Measurements from ENCODE around the gene POLR2M. TPM values are rescaled to one million over a fixed set of nuclear protein-coding genes. Genes with fewer than 3 reads are reported as not detected.

The POLR2M gene
- total and polyA plus RNA-seq, 4 donors = 7.8 to 230 (median 43.6) TPM

- no peak for DNase-seq (ENCODE audit: low spot score)
- no peaks in the 10 kb centered on the region for H3K9me3 ChIP-seq (ENCODE audit: control insufficient read depth in 4 of 4, low read length in 3 of 4)
- WGBS = 98% methylated on average over 1 of the region's 1 CpG
- H3K36me3 ChIP-seq (ENCODE audit: control insufficient read depth in 4 of 4, insufficient read depth in 3 of 4, low read depth in 1 of 4, low read length in 3 of 4) = no peaks in the 10 kb centered on the region
- no peak overlapping the region for H3K9ac ChIP-seq (ENCODE audit: low read depth in 1 of 2, low read length in 2 of 2)
- H3K4me1 ChIP-seq (ENCODE audit: control insufficient read depth in 4 of 4, insufficient read depth in 4 of 4, low read length in 3 of 4) = no peaks in the 10 kb centered on the region
- H3K27ac ChIP-seq (ENCODE audit: low read depth in 1 of 2, low read length in 2 of 2) = no peak overlapping the region
- no peak for TF ChIP-seq FOXA2 (IDR thresholded peaks at IDR 0.05)
- TF ChIP-seq HNF4A (conservative IDR thresholded peaks at IDR 0.05) = no peak
- no peak for TF ChIP-seq SP1 (IDR thresholded peaks at IDR 0.05)
- TF ChIP-seq, protein P1, sequence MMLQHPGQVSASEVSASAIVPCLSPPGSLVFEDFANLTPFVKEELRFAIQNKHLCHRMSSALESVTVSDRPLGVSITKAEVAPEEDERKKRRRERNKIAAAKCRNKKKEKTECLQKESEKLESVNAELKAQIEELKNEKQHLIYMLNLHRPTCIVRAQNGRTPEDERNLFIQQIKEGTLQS (IDR thresholded peaks at IDR 0.05) = no peak
- no peak for TF ChIP-seq HNF4G (IDR thresholded peaks at IDR 0.05)
- TF ChIP-seq FOXA1 (IDR thresholded peaks at IDR 0.05) = no peak
- TF ChIP-seq RAD21 (IDR thresholded peaks at IDR 0.05) = no peak
- no peak overlapping the region for H3K4me3 ChIP-seq (ENCODE audit: low read depth in 1 of 3, low read length in 3 of 3)
- H3K27me3 ChIP-seq (ENCODE audit: control insufficient read depth in 4 of 4, insufficient read depth in 4 of 4, low read length in 3 of 4) = no peaks in the 10 kb centered on the region
These were observed 26.5 kb upstream of the POLR2M start for GRCh38 chr15:57680021-57680420.

DNA sequence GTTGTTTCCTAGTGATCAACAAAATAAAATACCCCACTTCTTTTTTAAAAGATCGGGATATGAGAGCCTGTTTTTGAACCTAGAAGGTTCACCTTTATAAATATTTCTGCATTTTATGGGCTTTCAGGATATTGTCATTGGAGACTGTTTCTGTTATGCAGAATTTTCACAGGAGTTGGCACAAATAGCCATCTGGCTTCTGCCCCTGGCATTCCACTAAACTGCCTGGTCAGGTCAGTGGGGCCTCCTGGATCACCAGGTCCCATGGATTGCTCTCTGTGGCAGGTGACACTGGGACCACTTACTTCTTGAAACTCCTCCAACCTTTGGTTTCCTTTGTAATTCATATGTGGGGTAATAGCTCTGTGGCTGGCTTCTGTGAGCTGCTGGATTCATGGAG, 25.5 kb upstream of the POLR2M start:
- no peaks in the 10 kb centered on the region for H3K9me3 ChIP-seq (ENCODE audit: control insufficient read depth in 4 of 4, low read length in 3 of 4)
- TF ChIP-seq, protein P1 (IDR thresholded peaks at IDR 0.05) = no peak
- TF ChIP-seq, protein P2, sequence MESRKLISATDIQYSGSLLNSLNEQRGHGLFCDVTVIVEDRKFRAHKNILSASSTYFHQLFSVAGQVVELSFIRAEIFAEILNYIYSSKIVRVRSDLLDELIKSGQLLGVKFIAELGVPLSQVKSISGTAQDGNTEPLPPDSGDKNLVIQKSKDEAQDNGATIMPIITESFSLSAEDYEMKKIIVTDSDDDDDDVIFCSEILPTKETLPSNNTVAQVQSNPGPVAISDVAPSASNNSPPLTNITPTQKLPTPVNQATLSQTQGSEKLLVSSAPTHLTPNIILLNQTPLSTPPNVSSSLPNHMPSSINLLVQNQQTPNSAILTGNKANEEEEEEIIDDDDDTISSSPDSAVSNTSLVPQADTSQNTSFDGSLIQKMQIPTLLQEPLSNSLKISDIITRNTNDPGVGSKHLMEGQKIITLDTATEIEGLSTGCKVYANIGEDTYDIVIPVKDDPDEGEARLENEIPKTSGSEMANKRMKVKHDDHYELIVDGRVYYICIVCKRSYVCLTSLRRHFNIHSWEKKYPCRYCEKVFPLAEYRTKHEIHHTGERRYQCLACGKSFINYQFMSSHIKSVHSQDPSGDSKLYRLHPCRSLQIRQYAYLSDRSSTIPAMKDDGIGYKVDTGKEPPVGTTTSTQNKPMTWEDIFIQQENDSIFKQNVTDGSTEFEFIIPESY (IDR thresholded peaks at IDR 0.05) = no peak
- TF ChIP-seq HNF4A (conservative IDR thresholded peaks at IDR 0.05) (no peak), YY1 (IDR thresholded peaks at IDR 0.05) (no peak), SP1 (IDR thresholded peaks at IDR 0.05) (no peak), JUND (IDR thresholded peaks at IDR 0.05) (no peak), HNF4G (IDR thresholded peaks at IDR 0.05) (no peak)
- TF ChIP-seq, protein P3, sequence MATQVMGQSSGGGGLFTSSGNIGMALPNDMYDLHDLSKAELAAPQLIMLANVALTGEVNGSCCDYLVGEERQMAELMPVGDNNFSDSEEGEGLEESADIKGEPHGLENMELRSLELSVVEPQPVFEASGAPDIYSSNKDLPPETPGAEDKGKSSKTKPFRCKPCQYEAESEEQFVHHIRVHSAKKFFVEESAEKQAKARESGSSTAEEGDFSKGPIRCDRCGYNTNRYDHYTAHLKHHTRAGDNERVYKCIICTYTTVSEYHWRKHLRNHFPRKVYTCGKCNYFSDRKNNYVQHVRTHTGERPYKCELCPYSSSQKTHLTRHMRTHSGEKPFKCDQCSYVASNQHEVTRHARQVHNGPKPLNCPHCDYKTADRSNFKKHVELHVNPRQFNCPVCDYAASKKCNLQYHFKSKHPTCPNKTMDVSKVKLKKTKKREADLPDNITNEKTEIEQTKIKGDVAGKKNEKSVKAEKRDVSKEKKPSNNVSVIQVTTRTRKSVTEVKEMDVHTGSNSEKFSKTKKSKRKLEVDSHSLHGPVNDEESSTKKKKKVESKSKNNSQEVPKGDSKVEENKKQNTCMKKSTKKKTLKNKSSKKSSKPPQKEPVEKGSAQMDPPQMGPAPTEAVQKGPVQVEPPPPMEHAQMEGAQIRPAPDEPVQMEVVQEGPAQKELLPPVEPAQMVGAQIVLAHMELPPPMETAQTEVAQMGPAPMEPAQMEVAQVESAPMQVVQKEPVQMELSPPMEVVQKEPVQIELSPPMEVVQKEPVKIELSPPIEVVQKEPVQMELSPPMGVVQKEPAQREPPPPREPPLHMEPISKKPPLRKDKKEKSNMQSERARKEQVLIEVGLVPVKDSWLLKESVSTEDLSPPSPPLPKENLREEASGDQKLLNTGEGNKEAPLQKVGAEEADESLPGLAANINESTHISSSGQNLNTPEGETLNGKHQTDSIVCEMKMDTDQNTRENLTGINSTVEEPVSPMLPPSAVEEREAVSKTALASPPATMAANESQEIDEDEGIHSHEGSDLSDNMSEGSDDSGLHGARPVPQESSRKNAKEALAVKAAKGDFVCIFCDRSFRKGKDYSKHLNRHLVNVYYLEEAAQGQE (IDR thresholded peaks at IDR 0.05) = no peak
- no peaks in the 10 kb centered on the region for H3K4me1 ChIP-seq (ENCODE audit: control insufficient read depth in 4 of 4, insufficient read depth in 4 of 4, low read length in 3 of 4)
- WGBS = 96% methylated on average over 1 of the region's 1 CpG
- H3K27me3 ChIP-seq (ENCODE audit: control insufficient read depth in 4 of 4, insufficient read depth in 4 of 4, low read length in 3 of 4) = no peaks in the 10 kb centered on the region
- no peak overlapping the region for H3K4me3 ChIP-seq (ENCODE audit: low read depth in 1 of 3, low read length in 3 of 3)
- H3K27ac ChIP-seq (ENCODE audit: low read depth in 1 of 2, low read length in 2 of 2) = no peak overlapping the region
- no peak overlapping the region for H3K9ac ChIP-seq (ENCODE audit: low read depth in 1 of 2, low read length in 2 of 2)
- no peak for DNase-seq (ENCODE audit: low spot score)
- H3K36me3 ChIP-seq (ENCODE audit: control insufficient read depth in 4 of 4, insufficient read depth in 3 of 4, low read depth in 1 of 4, low read length in 3 of 4) = no peaks in the 10 kb centered on the region

DNA sequence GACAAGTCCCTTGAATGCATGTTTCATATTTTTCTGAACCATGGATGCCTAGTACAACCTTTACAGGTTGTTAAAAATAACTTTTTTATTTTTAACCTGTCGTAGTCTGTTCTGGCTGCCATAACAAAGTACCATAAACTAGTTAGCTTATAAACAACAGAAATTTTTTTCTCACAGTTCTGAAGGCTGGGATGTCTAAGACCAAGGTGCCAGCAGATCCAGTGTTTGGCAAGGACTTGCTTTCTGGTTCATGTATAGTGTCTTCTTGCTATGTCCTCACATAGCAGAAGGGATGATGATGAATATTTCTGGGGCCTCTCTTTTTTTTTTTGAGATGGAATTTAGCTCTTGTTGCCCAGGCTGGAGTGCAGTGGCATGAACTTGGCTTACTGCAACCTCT, 23.0 kb upstream of the POLR2M start:
- 90% methylated on average over 1 of the region's 1 CpG for WGBS
- Histone ChIP-seq H3K4me3 (ENCODE audit: low read depth in 1 of 3, low read length in 3 of 3) (no peak overlapping the region), H3K9me3 (ENCODE audit: control insufficient read depth in 4 of 4, low read length in 3 of 4) (no peaks in the 10 kb centered on the region), H3K27ac (ENCODE audit: low read depth in 1 of 2, low read length in 2 of 2) (no peak overlapping the region), H3K4me1 (ENCODE audit: control insufficient read depth in 4 of 4, insufficient read depth in 4 of 4, low read length in 3 of 4) (no peaks in the 10 kb centered on the region), H3K36me3 (ENCODE audit: control insufficient read depth in 4 of 4, insufficient read depth in 3 of 4, low read depth in 1 of 4, low read length in 3 of 4) (no peaks in the 10 kb centered on the region), H3K27me3 (ENCODE audit: control insufficient read depth in 4 of 4, insufficient read depth in 4 of 4, low read length in 3 of 4) (no peaks in the 10 kb centered on the region), H3K9ac (ENCODE audit: low read depth in 1 of 2, low read length in 2 of 2) (no peak overlapping the region)
- no peak for DNase-seq (ENCODE audit: low spot score)
- TF ChIP-seq GABPA (IDR thresholded peaks at IDR 0.05 in 1 of 2, conservative IDR thresholded peaks at IDR 0.05 in 1 of 2) (no peak), NR2F2 (IDR thresholded peaks at IDR 0.05) (no peak), TAF1 (conservative IDR thresholded peaks at IDR 0.05) (no peak), YY1 (IDR thresholded peaks at IDR 0.05) (no peak), RXRA (IDR thresholded peaks at IDR 0.05) (no peak), SP1 (IDR thresholded peaks at IDR 0.05) (no peak), EGR1 (IDR thresholded peaks at IDR 0.05; ENCODE audit: low read depth in 2 of 2) (no peak), FOXA2 (IDR thresholded peaks at IDR 0.05) (no peak), JUND (IDR thresholded peaks at IDR 0.05) (no peak), FOXA1 (IDR thresholded peaks at IDR 0.05) (no peak), RAD21 (IDR thresholded peaks at IDR 0.05) (no peak)
- TF ChIP-seq, protein P1 (IDR thresholded peaks at IDR 0.05) = no peak
- TF ChIP-seq, protein P3 (IDR thresholded peaks at IDR 0.05) = no peak
- TF ChIP-seq, protein P4, sequence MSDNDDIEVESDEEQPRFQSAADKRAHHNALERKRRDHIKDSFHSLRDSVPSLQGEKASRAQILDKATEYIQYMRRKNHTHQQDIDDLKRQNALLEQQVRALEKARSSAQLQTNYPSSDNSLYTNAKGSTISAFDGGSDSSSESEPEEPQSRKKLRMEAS (IDR thresholded peaks at IDR 0.05) = no peak
